Measurements from ENCODE around the gene TAL1. TPM values are rescaled to one million over a fixed set of nuclear protein-coding genes. Genes with fewer than 3 reads are reported as not detected.
A peak's percentile ranks its signal among the peaks of the same experiment; 100 is the strongest.

TAL1 gene
- total RNA-seq, 2 donors from 2014 or later = 1.3 to 44.2 TPM

DNA sequence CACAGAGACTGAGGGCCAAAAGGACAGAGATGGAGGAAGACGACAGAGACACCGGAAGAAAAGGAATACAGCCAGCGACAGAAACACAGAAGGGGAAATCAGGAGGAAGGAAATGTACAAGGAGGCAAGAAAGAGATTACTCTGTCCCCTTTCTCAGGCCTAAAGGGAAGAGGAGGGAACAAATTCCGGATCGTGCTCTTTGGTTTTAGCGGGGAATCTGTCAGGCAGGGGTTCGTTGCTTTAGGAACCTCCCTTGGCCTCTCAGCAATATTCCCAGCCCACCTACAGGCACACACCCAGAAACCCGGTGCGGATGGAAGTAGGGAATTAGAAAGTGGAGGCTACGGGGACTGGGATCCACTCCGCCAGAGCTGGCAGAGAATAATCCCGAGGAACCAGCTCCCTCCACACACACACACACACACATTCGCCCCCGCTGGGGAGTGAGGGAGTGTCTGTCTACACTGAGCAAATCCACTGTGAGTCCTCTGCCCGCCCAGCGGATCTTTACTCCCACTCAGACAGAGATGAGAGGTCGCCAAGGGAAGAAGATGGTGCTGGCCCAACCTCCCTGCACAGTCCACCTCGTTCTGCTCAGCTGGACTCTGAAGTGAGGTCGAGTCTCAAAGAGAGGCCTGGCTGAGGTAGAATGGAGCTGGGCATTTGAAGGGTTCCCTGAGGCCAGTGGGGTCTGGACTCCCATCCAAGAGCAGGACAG, 5.7 kb downstream of the TAL1 start:
- Mint-ChIP-seq H3K36me3 (ENCODE audit: low read depth) (peaks cover 6% of the 10 kb centered on the region), H3K27me3 (peaks cover 58% of the 10 kb centered on the region), H3K4me1 (peaks cover 9% of the 10 kb centered on the region), H3K27ac (no peak overlapping the region), H3K4me3 (peak overlapping the region; percentile 82)
- DNase-seq (no peak), ATAC-seq (no peak)
- no peaks in the 10 kb centered on the region for H3K9me3 ChIP-seq (ENCODE audit: control insufficient read depth, low read length, poor library complexity, severe bottlenecking)

- peaks cover 50% of the 10 kb centered on the region for H3K27me3 Mint-ChIP-seq
- peaks cover 9% of the 10 kb centered on the region for H3K4me1 Mint-ChIP-seq
- no peaks in the 10 kb centered on the region for H3K9me3 ChIP-seq (ENCODE audit: control insufficient read depth, low read length, poor library complexity, severe bottlenecking)
- no peak overlapping the region for H3K27ac Mint-ChIP-seq
- no peak for DNase-seq
- ATAC-seq = no peak
- peak overlapping the region; percentile 82 for H3K4me3 Mint-ChIP-seq
- H3K36me3 Mint-ChIP-seq (ENCODE audit: low read depth) = peaks cover 6% of the 10 kb centered on the region
Observed at GRCh38 chr1:47225430-47226100, 6.5 kb downstream of the TAL1 start.

DNA sequence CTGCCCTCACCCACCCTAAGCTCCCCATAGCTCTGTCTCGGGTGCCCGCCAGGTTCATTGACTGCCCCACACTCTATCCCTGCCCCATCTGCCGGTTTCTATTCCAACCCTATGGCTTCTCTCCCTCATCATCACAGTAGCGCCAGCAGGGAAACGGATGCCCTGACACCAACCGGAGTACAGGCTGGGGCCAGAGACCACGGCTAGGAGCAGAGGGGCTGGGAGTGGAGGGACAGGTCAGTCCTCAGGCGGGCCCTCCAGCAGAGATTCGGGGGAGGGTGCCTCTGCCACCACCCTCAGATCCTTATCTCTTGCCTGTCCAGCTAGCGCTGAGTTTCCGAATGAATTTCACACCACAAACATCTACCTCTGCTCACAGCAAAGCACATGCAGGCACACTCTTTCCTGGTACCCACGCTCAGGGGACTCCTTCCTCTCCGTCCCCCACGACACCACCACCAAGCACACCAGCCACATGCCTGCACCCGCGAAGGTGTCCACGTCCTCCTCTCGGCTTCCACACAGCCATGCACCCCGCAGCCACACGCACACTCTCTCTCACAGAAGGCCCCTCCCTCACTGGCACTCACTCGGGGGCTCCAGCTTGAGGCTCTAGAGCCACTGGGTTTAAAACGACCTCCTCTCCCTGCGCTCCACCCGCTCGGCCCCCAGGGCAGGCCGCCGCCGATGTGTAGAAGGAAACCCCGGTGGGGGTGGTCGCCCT, 7.2 kb downstream of the TAL1 start:
- H3K27ac Mint-ChIP-seq = no peak overlapping the region
- no peak overlapping the region for H3K4me3 Mint-ChIP-seq
- H3K9me3 ChIP-seq (ENCODE audit: control insufficient read depth, low read length, poor library complexity, severe bottlenecking) = no peaks in the 10 kb centered on the region
- no peak for DNase-seq
- peak; percentile 16 for ATAC-seq
- peaks cover 43% of the 10 kb centered on the region for H3K27me3 Mint-ChIP-seq
- peaks cover 4% of the 10 kb centered on the region for H3K4me1 Mint-ChIP-seq
- H3K36me3 Mint-ChIP-seq (ENCODE audit: low read depth) = peaks cover 8% of the 10 kb centered on the region

DNA sequence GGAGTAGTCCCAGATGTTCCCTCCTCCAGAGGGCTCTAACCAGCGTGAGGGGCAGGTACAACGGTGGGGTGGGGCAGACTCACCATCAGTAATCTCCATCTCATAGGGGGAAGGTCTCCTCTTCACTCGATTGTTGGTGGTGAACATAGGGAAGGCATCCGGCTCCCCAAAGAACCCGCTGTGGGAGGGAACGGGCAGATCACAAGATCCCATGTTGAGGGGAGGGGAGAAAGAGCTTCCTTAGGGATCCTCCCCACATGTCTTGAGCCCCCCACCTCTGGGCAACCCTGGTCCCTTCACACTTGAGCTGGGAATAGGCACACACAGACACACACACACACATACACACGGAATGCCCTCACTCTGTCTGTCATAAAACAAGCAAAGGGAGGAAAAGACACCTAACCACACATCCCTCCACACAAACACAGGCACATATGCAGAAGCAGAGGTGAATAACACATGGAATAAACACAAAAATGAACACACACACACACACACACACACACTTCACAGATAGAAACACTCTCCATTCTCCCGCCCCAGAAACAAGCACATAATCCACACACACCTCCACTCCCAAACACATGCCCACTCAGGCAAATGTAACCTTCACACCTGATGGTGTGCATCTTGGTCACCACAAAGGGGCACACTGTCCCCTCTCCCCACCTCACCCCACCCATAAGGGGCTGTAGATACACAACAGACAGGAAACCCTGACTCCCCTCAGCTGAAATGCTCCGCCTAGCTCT, 7.9 kb downstream of the TAL1 start:
- H3K27ac Mint-ChIP-seq = no peak overlapping the region
- no peak overlapping the region for H3K4me3 Mint-ChIP-seq
- ATAC-seq (no peak), DNase-seq (no peak)
- H3K4me1 Mint-ChIP-seq = peaks cover 3% of the 10 kb centered on the region
- peaks cover 8% of the 10 kb centered on the region for H3K36me3 Mint-ChIP-seq (ENCODE audit: low read depth)
- H3K9me3 ChIP-seq (ENCODE audit: control insufficient read depth, low read length, poor library complexity, severe bottlenecking) = no peaks in the 10 kb centered on the region
- H3K27me3 Mint-ChIP-seq = peaks cover 36% of the 10 kb centered on the region

DNA sequence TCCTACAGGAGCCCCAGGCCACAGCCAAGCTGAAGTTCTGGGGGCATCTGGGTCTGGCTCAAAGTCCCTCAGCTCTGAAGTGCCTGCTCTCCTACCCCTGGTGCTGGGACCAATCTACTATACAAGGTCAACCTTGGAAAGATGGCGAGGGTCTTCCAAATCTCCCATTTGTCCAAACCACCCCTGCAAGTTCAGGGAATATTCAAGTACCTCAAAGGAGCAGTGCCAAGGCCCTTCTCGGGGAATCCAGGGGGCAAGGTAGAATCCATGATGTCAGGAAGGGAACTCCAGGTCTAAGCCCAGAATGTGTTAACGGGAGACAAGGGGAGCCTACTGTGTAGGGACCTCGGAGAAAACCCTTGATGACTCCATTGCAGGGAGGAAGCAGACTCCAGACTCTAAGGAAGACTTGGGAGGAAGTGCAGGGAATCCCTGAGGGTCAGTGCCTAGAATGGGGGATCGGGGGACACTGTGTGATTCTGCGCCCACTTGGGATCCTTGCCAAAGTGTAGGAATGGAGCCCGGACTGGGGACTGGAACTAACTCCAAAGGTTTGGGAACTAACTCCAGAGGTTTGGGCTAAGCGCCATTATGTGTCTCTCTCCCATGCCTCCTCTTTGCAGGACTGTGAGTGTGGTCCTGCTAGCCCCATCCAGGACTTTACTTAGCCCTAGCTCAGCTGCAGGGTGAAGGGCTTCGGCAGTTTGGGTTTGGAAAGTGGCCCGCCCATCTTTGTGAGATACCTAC, 8.7 kb downstream of the TAL1 start:
- Mint-ChIP-seq H3K4me1 (peaks cover 3% of the 10 kb centered on the region), H3K4me3 (no peak overlapping the region), H3K27me3 (peaks cover 28% of the 10 kb centered on the region), H3K36me3 (ENCODE audit: low read depth) (peaks cover 8% of the 10 kb centered on the region), H3K27ac (no peak overlapping the region)
- no peaks in the 10 kb centered on the region for H3K9me3 ChIP-seq (ENCODE audit: control insufficient read depth, low read length, poor library complexity, severe bottlenecking)
- DNase-seq (no peak), ATAC-seq (no peak)

DNA sequence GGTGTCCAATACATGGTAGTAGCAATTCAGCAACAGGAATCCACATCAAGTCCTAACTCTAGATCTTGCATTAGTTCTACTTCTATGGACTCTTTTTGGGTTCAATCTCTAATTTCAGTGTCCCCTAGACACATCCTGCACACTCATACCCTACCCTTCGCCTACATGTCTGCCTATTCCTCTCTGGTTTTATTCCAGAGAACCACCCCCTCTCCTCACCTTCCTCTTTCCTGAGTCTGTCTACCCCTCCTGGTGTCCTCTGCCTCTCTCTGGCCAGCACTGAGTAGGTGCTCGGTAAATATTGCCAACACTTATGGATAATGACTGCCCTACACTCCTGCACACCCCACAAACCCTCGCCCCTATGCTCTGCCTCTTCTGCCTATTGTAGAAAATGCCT, 9.5 kb downstream of the TAL1 start:
- peaks cover 19% of the 10 kb centered on the region for H3K27me3 Mint-ChIP-seq
- no peak for DNase-seq
- ATAC-seq = no peak
- no peak overlapping the region for H3K27ac Mint-ChIP-seq
- H3K9me3 ChIP-seq (ENCODE audit: control insufficient read depth, low read length, poor library complexity, severe bottlenecking) = no peaks in the 10 kb centered on the region
- H3K4me3 Mint-ChIP-seq = no peak overlapping the region
- peaks cover 3% of the 10 kb centered on the region for H3K4me1 Mint-ChIP-seq
- peaks cover 6% of the 10 kb centered on the region for H3K36me3 Mint-ChIP-seq (ENCODE audit: low read depth)

- ATAC-seq (no peak), DNase-seq (no peak)
- Mint-ChIP-seq H3K36me3 (ENCODE audit: low read depth) (peaks cover 2% of the 10 kb centered on the region), H3K4me1 (no peaks in the 10 kb centered on the region), H3K27me3 (no peaks in the 10 kb centered on the region), H3K27ac (no peak overlapping the region), H3K4me3 (no peak overlapping the region)
- no peaks in the 10 kb centered on the region for H3K9me3 ChIP-seq (ENCODE audit: control insufficient read depth, low read length, poor library complexity, severe bottlenecking)
Observed at GRCh38 chr1:47219590-47220220, 12.3 kb downstream of the TAL1 start.

- no peaks in the 10 kb centered on the region for H3K27me3 Mint-ChIP-seq
- ATAC-seq (no peak), DNase-seq (no peak)
- H3K27ac Mint-ChIP-seq = no peak overlapping the region
- H3K9me3 ChIP-seq (ENCODE audit: control insufficient read depth, low read length, poor library complexity, severe bottlenecking) = no peaks in the 10 kb centered on the region
- no peak overlapping the region for H3K4me3 Mint-ChIP-seq
- H3K36me3 Mint-ChIP-seq (ENCODE audit: low read depth) = peaks cover 2% of the 10 kb centered on the region
- H3K4me1 Mint-ChIP-seq = no peaks in the 10 kb centered on the region
Observed at GRCh38 chr1:47219001-47219400, 13.0 kb downstream of the TAL1 start.

DNA sequence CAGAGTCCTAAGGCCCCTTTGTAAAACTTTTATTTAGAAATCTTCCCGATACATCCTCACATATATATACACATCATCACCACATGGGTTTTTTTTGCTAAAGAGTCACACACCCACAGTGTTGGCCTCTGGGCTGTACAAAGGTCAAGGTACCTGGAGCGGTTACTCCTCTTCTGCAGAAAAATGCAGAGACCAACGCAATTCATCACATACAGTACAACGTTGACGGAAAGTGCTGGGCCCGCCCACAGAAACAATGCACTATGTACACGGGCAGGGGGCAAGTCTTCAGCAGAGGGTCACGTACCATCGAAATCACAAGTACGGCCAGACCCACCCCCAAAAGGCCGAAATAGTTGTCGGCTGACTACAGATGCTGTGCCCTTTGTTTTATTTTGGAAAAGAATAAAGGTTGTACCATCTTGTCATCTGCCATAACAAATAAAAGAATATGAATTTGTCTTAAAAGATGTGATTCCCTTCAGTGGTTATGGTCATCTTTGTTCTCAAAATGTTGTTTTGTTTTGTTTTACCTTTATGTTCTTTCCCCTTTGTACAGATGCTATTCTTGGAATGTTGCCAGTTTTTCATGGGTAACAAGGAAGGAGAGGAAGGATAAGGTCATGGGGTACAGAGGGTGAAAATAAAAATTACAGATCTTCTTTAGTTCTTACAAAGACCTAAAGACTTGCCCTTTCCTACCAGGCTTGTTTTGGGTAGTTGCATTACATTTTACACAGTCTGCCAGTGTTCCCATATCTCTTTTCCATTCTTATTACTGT, 15.6 kb downstream of the TAL1 start:
- Mint-ChIP-seq H3K4me3 (no peak overlapping the region), H3K4me1 (peaks cover 5% of the 10 kb centered on the region), H3K27ac (no peak overlapping the region), H3K36me3 (ENCODE audit: low read depth) (peaks cover 2% of the 10 kb centered on the region), H3K27me3 (no peaks in the 10 kb centered on the region)
- ATAC-seq = no peak
- H3K9me3 ChIP-seq (ENCODE audit: control insufficient read depth, low read length, poor library complexity, severe bottlenecking) = no peaks in the 10 kb centered on the region
- no peak for DNase-seq

- H3K9me3 ChIP-seq (ENCODE audit: control insufficient read depth, low read length, poor library complexity, severe bottlenecking) = no peaks in the 10 kb centered on the region
- no peak overlapping the region for H3K27ac Mint-ChIP-seq
- H3K4me3 Mint-ChIP-seq = no peak overlapping the region
- ATAC-seq (no peak), DNase-seq (no peak)
- peaks cover 6% of the 10 kb centered on the region for H3K4me1 Mint-ChIP-seq
- H3K36me3 Mint-ChIP-seq (ENCODE audit: low read depth) = peaks cover 2% of the 10 kb centered on the region
- peaks cover 3% of the 10 kb centered on the region for H3K27me3 Mint-ChIP-seq
Observed at GRCh38 chr1:47215713-47216112, 16.3 kb downstream of the TAL1 start.

- ATAC-seq (no peak), DNase-seq (no peak)
- Mint-ChIP-seq H3K36me3 (ENCODE audit: low read depth) (no peaks in the 10 kb centered on the region), H3K4me3 (no peak overlapping the region), H3K27ac (no peak overlapping the region), H3K4me1 (peaks cover 8% of the 10 kb centered on the region), H3K27me3 (peaks cover 13% of the 10 kb centered on the region)
- H3K9me3 ChIP-seq (ENCODE audit: control insufficient read depth, low read length, poor library complexity, severe bottlenecking) = no peaks in the 10 kb centered on the region
Observed at GRCh38 chr1:47214549-47214948, 17.5 kb downstream of the TAL1 start.

Data from T-helper 17 cell (primary cell).